Measurements from ENCODE around the gene OAT. TPM values are rescaled to one million over a fixed set of nuclear protein-coding genes. Genes with fewer than 3 reads are reported as not detected.

Gene OAT
- total RNA-seq, 1 experiment from 2014 or later = 25.2 TPM

DNA sequence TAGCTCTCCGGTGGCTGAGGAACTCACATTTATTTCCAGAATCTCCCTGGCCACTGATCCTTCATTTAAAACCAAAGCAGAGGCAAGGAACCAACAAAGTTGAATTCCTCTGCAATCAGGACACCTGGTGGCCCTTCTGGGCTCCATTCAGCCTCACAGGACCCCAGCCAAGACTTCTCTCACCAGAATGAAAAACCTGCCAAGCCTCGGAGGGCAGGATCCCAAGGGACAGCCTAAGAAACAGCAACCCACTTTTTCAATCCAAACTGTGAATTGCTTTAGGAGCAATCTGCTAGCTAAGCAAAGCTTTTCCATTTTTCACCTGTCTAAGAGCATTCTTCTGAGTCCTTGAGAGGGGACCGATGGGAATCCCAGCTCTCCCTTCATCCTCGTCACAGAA lies 34.6 kb downstream of the OAT start:
- TF ChIP-seq, protein P1, sequence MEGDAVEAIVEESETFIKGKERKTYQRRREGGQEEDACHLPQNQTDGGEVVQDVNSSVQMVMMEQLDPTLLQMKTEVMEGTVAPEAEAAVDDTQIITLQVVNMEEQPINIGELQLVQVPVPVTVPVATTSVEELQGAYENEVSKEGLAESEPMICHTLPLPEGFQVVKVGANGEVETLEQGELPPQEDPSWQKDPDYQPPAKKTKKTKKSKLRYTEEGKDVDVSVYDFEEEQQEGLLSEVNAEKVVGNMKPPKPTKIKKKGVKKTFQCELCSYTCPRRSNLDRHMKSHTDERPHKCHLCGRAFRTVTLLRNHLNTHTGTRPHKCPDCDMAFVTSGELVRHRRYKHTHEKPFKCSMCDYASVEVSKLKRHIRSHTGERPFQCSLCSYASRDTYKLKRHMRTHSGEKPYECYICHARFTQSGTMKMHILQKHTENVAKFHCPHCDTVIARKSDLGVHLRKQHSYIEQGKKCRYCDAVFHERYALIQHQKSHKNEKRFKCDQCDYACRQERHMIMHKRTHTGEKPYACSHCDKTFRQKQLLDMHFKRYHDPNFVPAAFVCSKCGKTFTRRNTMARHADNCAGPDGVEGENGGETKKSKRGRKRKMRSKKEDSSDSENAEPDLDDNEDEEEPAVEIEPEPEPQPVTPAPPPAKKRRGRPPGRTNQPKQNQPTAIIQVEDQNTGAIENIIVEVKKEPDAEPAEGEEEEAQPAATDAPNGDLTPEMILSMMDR (conservative IDR thresholded peaks at IDR 0.05; ENCODE audit: low read depth, low read length) = no peak
- no peak for TF ChIP-seq EZH2 (IDR thresholded peaks at IDR 0.05; ENCODE audit: borderline replicate concordance, low read depth, low read length, poor library complexity, severe bottlenecking)
- DNase-seq (ENCODE audit: low spot score) = no peak
- CTCF ChIA-PET = no interaction called here

DNA sequence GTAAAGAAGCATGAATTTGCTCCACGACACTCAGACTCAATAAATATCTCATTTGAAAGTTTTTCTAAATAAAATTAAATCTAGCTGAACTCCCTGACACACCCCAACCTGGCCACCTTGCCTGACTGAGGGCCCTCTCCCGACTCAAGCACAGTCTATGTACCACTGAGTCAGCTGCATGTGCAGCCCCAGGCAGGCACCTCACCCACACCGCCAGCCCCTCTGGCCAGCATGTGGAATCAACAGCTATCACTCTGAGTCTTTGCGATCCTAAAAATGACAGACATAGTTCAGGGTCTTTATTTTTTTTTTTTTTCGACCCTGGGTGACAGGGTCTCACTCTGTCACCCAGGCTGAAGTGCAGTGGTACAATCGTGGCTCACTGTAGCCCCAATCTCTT lies 35.2 kb downstream of the OAT start:
- ChIA-PET CTCF (no interaction called here), POLR2A (ENCODE audit: low non-redundant PET) (no interaction called here)
- TF ChIP-seq EZH2 (IDR thresholded peaks at IDR 0.05; ENCODE audit: borderline replicate concordance, low read depth, low read length, poor library complexity, severe bottlenecking) = no peak
- TF ChIP-seq, protein P1 (conservative IDR thresholded peaks at IDR 0.05; ENCODE audit: low read depth, low read length) = no peak
- Histone ChIP-seq H3K27me3 (replicated peaks; ENCODE audit: insufficient read depth, low read depth, low read length, poor library complexity) (peaks cover 45% of the 10 kb centered on the region), H3K36me3 (ENCODE audit: insufficient read depth, low read length, poor library complexity, severe bottlenecking) (no peaks in the 10 kb centered on the region), H3K4me3 (ENCODE audit: low read depth, low read length, poor library complexity, severe bottlenecking) (no peak overlapping the region), H3K27ac (ENCODE audit: low read depth, low read length, poor library complexity, severe bottlenecking) (no peak overlapping the region), H3K4me1 (ENCODE audit: insufficient read depth, low read length, poor library complexity, severe bottlenecking) (no peaks in the 10 kb centered on the region), H3K9me3 (ENCODE audit: low read depth, low read length, poor library complexity, severe bottlenecking) (no peaks in the 10 kb centered on the region)
- no TSS peak for BruUV-seq (replicated peaks)
- intact Hi-C loops (cut with micrococcal nuclease; ENCODE audit: unreplicated experiment) = no loop called here
- no peak for DNase-seq (ENCODE audit: low spot score)

More for the DNA sequence above, 34.6 kb downstream of the OAT start:
- Histone ChIP-seq H3K36me3 (ENCODE audit: insufficient read depth, low read length, poor library complexity, severe bottlenecking) (no peaks in the 10 kb centered on the region), H3K9me3 (ENCODE audit: low read depth, low read length, poor library complexity, severe bottlenecking) (no peaks in the 10 kb centered on the region), H3K4me3 (ENCODE audit: low read depth, low read length, poor library complexity, severe bottlenecking) (no peak overlapping the region), H3K4me1 (ENCODE audit: insufficient read depth, low read length, poor library complexity, severe bottlenecking) (no peaks in the 10 kb centered on the region), H3K27me3 (replicated peaks; ENCODE audit: insufficient read depth, low read depth, low read length, poor library complexity) (peaks cover 38% of the 10 kb centered on the region), H3K27ac (ENCODE audit: low read depth, low read length, poor library complexity, severe bottlenecking) (no peak overlapping the region)
- no TSS peak for BruUV-seq (replicated peaks)
- intact Hi-C loops (cut with micrococcal nuclease; ENCODE audit: unreplicated experiment) = no loop called here
- POLR2A ChIA-PET (ENCODE audit: low non-redundant PET) = no interaction called here

- ChIA-PET POLR2A (ENCODE audit: low non-redundant PET) (no interaction called here), CTCF (interaction anchor here (0.9 to 1.6 kb wide), 2 partner anchors 386 kb away, joined by 3 read pairs; no protein-coding TSS in a partner anchor)
- Histone ChIP-seq H3K9me3 (ENCODE audit: low read depth, low read length, poor library complexity, severe bottlenecking) (no peaks in the 10 kb centered on the region), H3K4me1 (ENCODE audit: insufficient read depth, low read length, poor library complexity, severe bottlenecking) (no peaks in the 10 kb centered on the region), H3K4me3 (ENCODE audit: low read depth, low read length, poor library complexity, severe bottlenecking) (no peak overlapping the region), H3K36me3 (ENCODE audit: insufficient read depth, low read length, poor library complexity, severe bottlenecking) (no peaks in the 10 kb centered on the region), H3K27ac (ENCODE audit: low read depth, low read length, poor library complexity, severe bottlenecking) (no peak overlapping the region), H3K27me3 (replicated peaks; ENCODE audit: insufficient read depth, low read depth, low read length, poor library complexity) (peaks cover 52% of the 10 kb centered on the region)
- TF ChIP-seq, protein P1 (conservative IDR thresholded peaks at IDR 0.05; ENCODE audit: low read depth, low read length) = no peak
- TF ChIP-seq EZH2 (IDR thresholded peaks at IDR 0.05; ENCODE audit: borderline replicate concordance, low read depth, low read length, poor library complexity, severe bottlenecking) = peak; percentile 33
- no peak for DNase-seq (ENCODE audit: low spot score)
- intact Hi-C loops (cut with micrococcal nuclease; ENCODE audit: unreplicated experiment) = no loop called here
- BruUV-seq (replicated peaks) = no TSS peak
Measured at GRCh38 chr10:124381011-124381611, 37.6 kb downstream of the OAT start.
